IMR-90 (cell line): ENCODE results near the gene SEC24D. TPM values are rescaled to one million over a fixed set of nuclear protein-coding genes. Genes with fewer than 3 reads are reported as not detected.

ENCODE experiments used
- ATAC-seq: fragments of 200-7000 bp; cut with Tn5 transposase; 2 replicates; pipeline ENCODE4 v1.9.1; 2020; ENCODE audit warnings: low read depth, mild to moderate bottlenecking, moderate library complexity
- BruUV-seq: library from RNA; stranded (reverse); fragments of 400-500 nt; replicated peaks from 2 replicates; lab custom pipeline; 2021; lab: Mats Ljungman, UMichigan
- CTCF ChIA-PET: fragments of 300-600 bp; formaldehyde crosslinking; extraction: SDS; loops from one replicate; lab custom pipeline; 2021; ENCODE audit warnings: antibody characterized with exemption; lab: Yijun Ruan, JAX
- POLR2A ChIA-PET: fragments of 300-600 bp; sonication (Branson Sonifier 250); formaldehyde crosslinking; loops from one replicate; lab custom pipeline; 2022; ENCODE audit warnings: antibody characterized with exemption; ENCODE audit not compliant: unreplicated experiment; lab: Charles Lee
- DNase-seq: peaks from one replicate; pipeline ENCODE4 v3.0.0; 2013
- H2AFZ ChIP-seq: replicated peaks from 2 replicates; pipeline ENCODE3; 2013; ENCODE audit warnings: low read length, mild to moderate bottlenecking; ENCODE audit not compliant: poor library complexity
- H2AK5ac ChIP-seq: 2 replicates; pipeline ENCODE4 v1.6.1; 2013; ENCODE audit warnings: low read depth, low read length, inconsistent platforms
- H2AK9ac ChIP-seq: replicated peaks from 2 replicates; pipeline ENCODE3; 2013; ENCODE audit warnings: mild to moderate bottlenecking, low read depth, low read length, moderate library complexity; ENCODE audit not compliant: poor library complexity
- H2BK120ac ChIP-seq: 2 replicates; pipeline ENCODE4 v1.6.1; 2013; ENCODE audit warnings: low read depth, low read length, inconsistent platforms
- H2BK15ac ChIP-seq: 3 replicates; pipeline ENCODE4 v1.6.1; 2013; ENCODE audit warnings: low read depth, low read length, inconsistent platforms
- H2BK20ac ChIP-seq: 2 replicates; pipeline ENCODE4 v1.6.1; 2013; ENCODE audit warnings: low read depth, mild to moderate bottlenecking, inconsistent platforms, low read length, moderate library complexity
- H2BK5ac ChIP-seq: 2 replicates; pipeline ENCODE4 v1.6.1; 2013; ENCODE audit warnings: mild to moderate bottlenecking, low read depth, low read length, inconsistent platforms; ENCODE audit not compliant: poor library complexity, severe bottlenecking
- H3K14ac ChIP-seq: replicated peaks from 2 replicates; pipeline ENCODE4 v1.6.1; 2013; ENCODE audit warnings: low read depth, low read length, inconsistent platforms
- H3K18ac ChIP-seq: 2 replicates; pipeline ENCODE4 v1.6.1; 2013; ENCODE audit warnings: low read depth, low read length, control low read depth
- H3K23ac ChIP-seq: 2 replicates; pipeline ENCODE4 v1.6.1; 2013; ENCODE audit warnings: low read depth, low read length, inconsistent platforms
- H3K27ac ChIP-seq: 2 replicates; pipeline ENCODE4 v1.5.1; 2013; ENCODE audit warnings: mild to moderate bottlenecking, control low read depth, low read length; ENCODE audit not compliant: insufficient read depth
- H3K27me3 ChIP-seq: 2 replicates; pipeline ENCODE4 v1.6.1; 2013; ENCODE audit warnings: low read length; ENCODE audit not compliant: control insufficient read depth, insufficient read depth
- H3K36me3 ChIP-seq: 2 replicates; pipeline ENCODE4 v1.6.1; 2013; ENCODE audit warnings: low read length, mixed read lengths; ENCODE audit not compliant: control insufficient read depth, insufficient read depth
- H3K4ac ChIP-seq: 2 replicates; pipeline ENCODE4 v1.6.1; 2013; ENCODE audit warnings: low read depth, low read length, inconsistent platforms
- H3K4me1 ChIP-seq: 2 replicates; pipeline ENCODE4 v1.6.1; 2013; ENCODE audit warnings: low read length, mixed read lengths; ENCODE audit not compliant: control insufficient read depth, insufficient read depth
- H3K4me2 ChIP-seq: 2 replicates; pipeline ENCODE4 v1.6.1; 2013; ENCODE audit warnings: low read depth, mild to moderate bottlenecking, control low read depth, low read length, moderate library complexity
- H3K4me3 ChIP-seq: 2 replicates; pipeline ENCODE4 v1.5.1; 2013; ENCODE audit warnings: low read depth, mild to moderate bottlenecking, control low read depth, low read length, moderate library complexity; ENCODE audit not compliant: insufficient read depth
- H3K56ac ChIP-seq: 2 replicates; pipeline ENCODE4 v1.6.1; 2013; ENCODE audit warnings: low read length, inconsistent platforms; ENCODE audit not compliant: insufficient read depth; ENCODE audit errors: extremely low read depth
- H3K79me1 ChIP-seq, 2 experiments: 2 replicates each; pipeline ENCODE4 v1.6.1; 2013; ENCODE audit warnings: low read length in 2 of 2, inconsistent platforms in 1 of 2, low read depth in 1 of 2
- H3K9ac ChIP-seq: 2 replicates; pipeline ENCODE4 v1.6.1; 2013; ENCODE audit warnings: low read depth, low read length, control low read depth
- H3K9me1 ChIP-seq: 2 replicates; pipeline ENCODE4 v1.6.1; 2013; ENCODE audit warnings: low read length, inconsistent platforms; ENCODE audit not compliant: insufficient read depth
- H3K9me3 ChIP-seq: 2 replicates; pipeline ENCODE4 v1.6.1; 2013; ENCODE audit warnings: low read length; ENCODE audit not compliant: control insufficient read depth, insufficient read depth
- H4K20me1 ChIP-seq: 2 replicates; pipeline ENCODE4 v1.6.1; 2013; ENCODE audit warnings: low read length, inconsistent platforms; ENCODE audit not compliant: insufficient read depth
- H4K5ac ChIP-seq: 2 replicates; pipeline ENCODE4 v1.6.1; 2013; ENCODE audit warnings: mild to moderate bottlenecking, low read depth, low read length, control low read depth
- H4K8ac ChIP-seq, 2 experiments: 2 replicates each; pipeline ENCODE4 v1.6.1; 2013; ENCODE audit warnings: low read depth in 2 of 2, low read length in 2 of 2, control low read depth in 1 of 2, inconsistent platforms in 1 of 2
- H4K91ac ChIP-seq: 2 replicates; pipeline ENCODE4 v1.6.1; 2013; ENCODE audit warnings: low read depth, low read length, inconsistent platforms; ENCODE audit not compliant: insufficient read depth
- BHLHE40 ChIP-seq: fragments of 150-350 bp; IDR thresholded peaks from 2 replicates; pipeline ENCODE4 v1.6.1; 2016; ENCODE audit warnings: mild to moderate bottlenecking, low read depth, low read length
- CTCF ChIP-seq: conservative IDR thresholded peaks from 2 replicates; pipeline ENCODE4 v1.5.1; 2012; ENCODE audit warnings: mild to moderate bottlenecking, low read depth, low read length, improper control_type of control experiment
- ELK1 ChIP-seq: fragments of 150-350 bp; IDR thresholded peaks from 2 replicates; pipeline ENCODE4 v1.6.1; 2016; ENCODE audit warnings: low read depth, mild to moderate bottlenecking, low read length, moderate library complexity, borderline replicate concordance
- MAZ ChIP-seq: IDR thresholded peaks from 2 replicates; pipeline ENCODE4 v1.6.1; 2012; ENCODE audit warnings: low read depth, mild to moderate bottlenecking, low read length, improper control_type of control experiment, moderate library complexity, borderline replicate concordance
- MXI1 ChIP-seq: IDR thresholded peaks from 2 replicates; pipeline ENCODE4 v1.6.1; 2012; ENCODE audit warnings: low read depth, mild to moderate bottlenecking, low read length, moderate library complexity, borderline replicate concordance
- POLR2A ChIP-seq: IDR thresholded peaks from 2 replicates; pipeline ENCODE4 v1.6.1; 2012; ENCODE audit warnings: mild to moderate bottlenecking, low read depth, low read length
- RAD21 ChIP-seq: IDR thresholded peaks from 2 replicates; pipeline ENCODE4 v1.6.1; 2012; ENCODE audit warnings: low read length, improper control_type of control experiment
- RCOR1 ChIP-seq: IDR thresholded peaks from 2 replicates; pipeline ENCODE4 v1.6.1; 2012; ENCODE audit warnings: mild to moderate bottlenecking, low read length, improper control_type of control experiment; ENCODE audit not compliant: insufficient replicate concordance
- RFX5 ChIP-seq: IDR thresholded peaks from 2 replicates; pipeline ENCODE4 v1.8.0; 2012; ENCODE audit warnings: low read depth, mild to moderate bottlenecking, low read length, moderate library complexity
- SMC3 ChIP-seq: fragments of 150-350 bp; IDR thresholded peaks from 2 replicates; pipeline ENCODE4 v1.6.1; 2016; ENCODE audit warnings: low read depth, mild to moderate bottlenecking, antibody characterized with exemption, low read length, moderate library complexity
- WGBS, 2 experiments: methylation state at CpG; one replicate each; pipeline versions ENCODE4 v1.1.5 to v1.1.7; 2013; ENCODE audit warnings: missing lambda C conversion rate in 2 of 2; ENCODE audit not compliant: insufficient read length in 1 of 2; ENCODE audit errors: extremely low coverage in 2 of 2; 5-methylcytosine and 5-hydroxymethylcytosine counted together
- dilution Hi-C: fragments of 300-500 bp; cut with HindIII; formaldehyde crosslinking; loops from one replicate; pipeline ENCODE4 v1.14.3; 2018; ENCODE audit warnings: low sequenced_read_pairs; ENCODE audit not compliant: unreplicated experiment
- in situ Hi-C: fragments of 300-500 bp; cut with MboI; formaldehyde crosslinking; loops from 3 replicates; pipeline ENCODE4 v1.14.3; 2019; ENCODE audit warnings: low sequenced_read_pairs, inconsistent platforms, mixed read lengths
- intact Hi-C: fragments of 100-400 bp; cut with micrococcal nuclease; formaldehyde crosslinking; loops from 2 replicates; pipeline ENCODE4 v1.10.0; 2022
- polyA plus RNA-seq, 3 experiments: library from polyadenylated mRNA; depleted of rRNA; stranded (reverse); fragments of >200 nt; gene quantifications; 2 replicates each; pipeline ENCODE4 v1.2.3, GENCODE V29; 2012; ENCODE audit warnings: low replicate concordance in 1 of 3
- total RNA-seq: library from RNA; depleted of rRNA; stranded (reverse); fragments of >200 nt; gene quantifications from 2 replicates; pipeline ENCODE4 v1.2.3, GENCODE V29; 2012

SEC24D gene
- total and polyA plus RNA-seq, 2 of the 4 experiments (the other 2 are of a cell fraction): 93.2 to 111 TPM

- Histone ChIP-seq H3K36me3 (peaks cover 50% of the 10 kb centered on the region), H2AK9ac (no peak overlapping the region), H3K27ac (peak overlapping the region; percentile 62; the same call in 1 of the 2 replicates), H3K27me3 (no peaks in the 10 kb centered on the region), H2BK120ac (no peak overlapping the region), H2BK15ac (no peak overlapping the region), H4K8ac (no peak overlapping the region; a peak in 1 of 4 replicates), H4K20me1 (peaks cover 79% of the 10 kb centered on the region), H2AK5ac (no peak overlapping the region; the same call in 1 of the 2 replicates), H3K9me1 (peaks cover 29% of the 10 kb centered on the region), H2BK5ac (peak overlapping the region; percentile 43), H4K5ac (0 out of 2 replicates have a peak overlapping the region, but pooled peaks have one; percentile 54), H3K4me2 (0 out of 2 replicates have a peak overlapping the region, but pooled peaks have one; percentile 20), H4K91ac (no peak overlapping the region), H2AFZ (no peak overlapping the region), H2BK20ac (no peak overlapping the region), H3K23ac (peak overlapping the region; percentile 31; the same call in 1 of the 2 replicates), H3K9ac (no peak overlapping the region), H3K4me1 (peaks cover 28% of the 10 kb centered on the region), H3K9me3 (no peaks in the 10 kb centered on the region), H3K4me3 (no peak overlapping the region), H3K79me1 (peaks cover 37 to 70% of the 10 kb centered on the region in 2 experiments), H3K14ac (0 out of 2 replicates have a peak overlapping the region, but pooled peaks have one; percentile 18), H3K4ac (no peak overlapping the region), H3K56ac (no peak overlapping the region), H3K18ac (no peak overlapping the region)
- in situ Hi-C loops (no loop called here), dilution Hi-C loops (no loop called here), intact Hi-C loops (no loop called here)
- DNase-seq: no peak
- TF ChIP-seq SMC3: no peak
- no peak for TF ChIP-seq RAD21
- TF ChIP-seq ELK1: no peak
- TF ChIP-seq MAZ: no peak
- TF ChIP-seq MXI1: no peak
- no peak for TF ChIP-seq CTCF
- no peak for TF ChIP-seq BHLHE40
- no peak for TF ChIP-seq POLR2A
- TF ChIP-seq RFX5: no peak
- no peak for TF ChIP-seq RCOR1
- ChIA-PET POLR2A (no interaction called here), CTCF (no interaction called here)
- no TSS peak for BruUV-seq
- 80% methylated on average over 1 of the region's 3 CpGs; no CpG with 5 or more reads in 1 of the 2 experiments for WGBS, 2 experiments
- ATAC-seq: no peak
Observed at GRCh38 chr4:118814891-118815290, 21.0 kb downstream of the SEC24D start.
